Activated effector memory CD4-positive, alpha-beta T cell treated with Interleukin-2 at 50 U/mL for 16 hours (primary cell): ENCODE results near the gene RAD51D.
A peak's percentile ranks its signal among the peaks of the same experiment; 100 is the strongest.

Experiments used
- DNase-seq: peaks from one replicate; pipeline ENCODE4 v3.0.0-alpha.2; 2020

Gene RAD51D

DNA sequence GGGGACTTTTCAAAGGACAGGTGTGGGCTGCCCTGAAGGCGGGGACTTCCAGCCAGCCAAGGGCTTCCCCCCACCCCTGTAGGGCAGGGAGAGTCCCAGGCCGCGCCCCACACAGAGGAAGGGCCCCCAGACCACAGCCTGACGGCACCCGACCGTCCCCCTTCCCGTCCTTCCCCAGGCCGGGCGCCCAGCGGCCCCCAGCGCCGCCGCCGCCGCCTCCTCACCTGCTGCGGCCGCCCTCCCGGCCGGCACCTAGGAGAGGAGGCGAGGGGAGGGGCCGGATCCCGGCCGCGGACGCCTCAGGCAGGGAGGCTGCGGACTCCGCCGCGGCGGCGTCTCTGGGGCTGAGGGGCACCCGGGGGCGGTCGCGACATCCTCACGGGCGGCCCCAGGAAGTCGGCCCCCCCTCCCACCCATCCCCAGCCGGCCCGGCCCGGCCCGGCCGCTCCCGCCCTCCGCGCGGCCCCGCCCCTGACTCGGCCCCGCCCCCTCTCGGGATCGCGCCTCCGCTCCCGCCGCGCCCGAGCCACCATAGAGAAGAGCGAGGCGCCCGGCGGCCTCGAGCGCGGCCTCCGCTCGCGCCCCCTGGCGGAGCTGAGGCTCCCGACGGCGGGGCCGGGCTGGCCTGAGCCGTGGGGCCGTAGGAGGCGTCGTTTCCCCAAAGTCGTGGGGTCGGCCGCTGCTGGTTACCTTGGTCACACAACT lies 30.6 kb downstream of the RAD51D start:
- DNase-seq: peak; percentile 88

DNA sequence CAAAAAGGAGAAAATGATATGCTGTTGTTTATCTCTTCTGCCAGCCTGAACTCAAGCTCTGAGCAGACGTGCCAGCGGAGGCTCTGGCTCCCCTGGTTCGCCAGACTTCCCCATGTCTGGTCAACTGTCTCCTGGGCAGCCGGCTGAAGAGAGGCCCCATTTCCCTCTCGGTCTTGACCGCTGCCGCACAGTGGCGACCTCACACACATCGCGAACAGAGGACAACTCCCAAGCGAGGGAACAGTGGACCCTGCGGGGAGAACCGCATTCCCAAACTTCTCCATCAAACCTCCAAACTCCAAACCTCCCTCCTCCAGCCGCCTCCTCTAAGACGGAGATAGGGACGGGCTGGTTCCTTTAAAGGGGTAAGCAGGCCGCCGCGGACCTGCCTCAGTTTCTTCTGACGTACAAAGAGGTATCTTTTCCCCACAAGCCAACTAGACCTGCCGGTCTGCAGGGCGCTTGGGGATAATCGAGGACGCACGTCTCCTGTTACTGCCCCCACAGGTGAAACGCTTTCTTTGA lies 31.2 kb downstream of the RAD51D start:
- peak; percentile 6 for DNase-seq

DNA sequence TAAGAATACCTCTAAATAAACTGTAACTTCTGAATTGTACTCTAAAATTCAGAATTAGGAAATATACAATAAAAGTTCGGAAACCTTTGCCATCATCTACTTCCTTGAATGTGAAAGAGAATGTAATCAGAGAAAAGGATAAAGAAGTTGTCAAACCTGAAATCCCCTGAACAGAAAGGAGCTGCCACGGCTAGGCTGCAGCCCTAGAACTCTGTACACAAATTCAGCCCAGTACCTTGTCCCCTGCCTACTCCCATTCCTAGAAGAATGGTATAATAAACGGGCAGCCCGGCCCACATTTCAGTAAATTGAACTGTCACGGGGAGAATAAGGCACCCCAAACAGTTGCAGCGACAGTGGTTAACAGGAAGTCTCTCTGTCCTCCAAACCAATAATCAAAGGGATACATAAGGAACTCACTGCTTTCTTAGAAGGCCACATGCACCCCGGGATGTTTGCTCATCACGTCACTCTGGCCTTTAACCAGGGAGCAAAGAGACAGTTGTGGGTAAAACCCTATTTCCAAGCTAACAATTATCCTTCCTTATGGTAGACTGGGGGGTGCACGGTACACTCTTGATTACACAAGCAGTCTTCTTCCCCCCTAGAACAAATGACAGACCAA lies 31.8 kb downstream of the RAD51D start:
- DNase-seq: peak; percentile 23

DNA sequence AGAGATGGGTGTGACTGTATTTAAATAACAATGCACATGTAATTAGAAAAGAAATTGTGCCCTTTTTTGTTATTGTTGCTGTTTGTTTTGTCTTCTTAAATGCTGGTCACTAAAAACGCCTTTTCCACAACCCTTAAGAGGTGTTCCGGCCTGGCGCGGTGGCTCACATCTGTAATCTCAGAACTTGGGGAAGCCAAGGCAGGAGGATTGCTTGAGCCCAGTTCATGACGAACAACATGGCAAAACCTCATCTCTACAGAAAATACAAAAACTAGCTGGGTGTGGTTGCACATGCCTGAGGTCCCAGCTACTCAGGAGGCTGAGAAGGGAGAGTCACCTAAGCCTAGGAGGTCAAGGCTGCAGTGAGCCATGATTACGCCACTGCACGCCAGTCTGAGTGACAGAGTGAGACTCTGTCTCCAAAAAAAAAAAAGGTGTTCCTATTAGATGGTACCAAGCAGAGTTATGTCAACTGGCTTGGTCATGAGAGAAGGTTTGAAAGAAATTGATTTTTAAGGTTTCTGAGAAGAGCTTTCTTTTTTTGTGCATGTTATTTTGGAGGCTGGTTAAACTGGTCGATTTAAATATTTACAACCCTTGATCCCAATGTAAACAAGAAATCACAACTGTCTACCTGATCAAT lies 32.6 kb downstream of the RAD51D start:
- DNase-seq: peak; percentile 8

DNA sequence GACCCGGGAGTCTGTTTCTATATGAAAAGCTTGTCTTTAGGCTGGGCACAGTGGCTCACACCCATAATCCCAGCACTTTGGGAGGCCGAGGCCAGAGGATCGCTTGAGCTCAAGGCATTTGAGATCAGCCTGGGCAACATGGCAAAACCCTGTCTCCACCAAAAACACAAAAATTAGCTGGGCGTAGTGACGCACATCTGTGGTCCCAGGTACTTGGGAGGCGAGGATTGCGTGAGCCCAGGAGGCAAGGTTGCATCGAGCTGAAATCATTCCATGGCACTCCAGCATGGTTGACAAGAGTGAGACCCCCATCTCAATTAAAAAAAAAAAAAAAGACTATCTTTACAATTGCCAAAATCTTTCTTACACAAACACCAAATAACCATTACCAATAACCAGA lies 33.5 kb downstream of the RAD51D start:
- no peak for DNase-seq

DNA sequence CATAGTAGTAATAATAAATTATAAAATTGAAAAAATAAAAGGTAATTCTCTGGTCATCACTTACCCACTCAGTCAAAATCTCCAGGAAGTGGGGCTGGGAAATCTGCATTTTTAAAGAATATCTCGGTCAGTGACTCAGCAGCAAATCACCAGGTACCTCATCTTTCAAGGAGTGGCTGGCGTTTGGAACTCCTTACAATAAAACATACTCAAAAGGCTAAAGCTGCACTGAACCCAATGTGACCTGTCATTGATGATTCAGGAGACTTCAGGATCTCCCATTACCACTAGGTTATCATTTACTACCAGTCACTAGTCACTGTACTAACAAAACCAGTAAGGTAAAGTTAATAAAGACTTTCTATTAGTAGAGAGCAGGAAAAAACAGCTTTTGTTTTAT lies 34.7 kb downstream of the RAD51D start:
- no peak for DNase-seq

DNA sequence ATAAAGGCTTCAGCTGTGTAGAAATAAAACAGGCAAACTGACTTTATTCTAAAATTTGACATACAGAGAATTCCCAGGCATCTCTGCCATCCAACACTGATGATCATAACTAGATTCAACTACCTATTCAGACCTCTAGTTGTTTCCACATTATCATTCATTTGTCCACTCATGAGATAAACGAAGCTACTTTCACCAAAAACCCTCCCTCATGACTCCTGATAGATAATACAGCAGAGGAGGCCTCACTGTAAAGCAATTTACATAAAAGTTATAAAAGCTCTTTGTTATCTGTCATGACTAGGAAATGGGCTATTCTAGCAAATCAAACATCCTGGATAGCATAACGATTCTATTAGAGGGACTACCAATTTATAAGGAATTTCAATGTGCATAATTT lies 36.6 kb downstream of the RAD51D start:
- DNase-seq: no peak

DNA sequence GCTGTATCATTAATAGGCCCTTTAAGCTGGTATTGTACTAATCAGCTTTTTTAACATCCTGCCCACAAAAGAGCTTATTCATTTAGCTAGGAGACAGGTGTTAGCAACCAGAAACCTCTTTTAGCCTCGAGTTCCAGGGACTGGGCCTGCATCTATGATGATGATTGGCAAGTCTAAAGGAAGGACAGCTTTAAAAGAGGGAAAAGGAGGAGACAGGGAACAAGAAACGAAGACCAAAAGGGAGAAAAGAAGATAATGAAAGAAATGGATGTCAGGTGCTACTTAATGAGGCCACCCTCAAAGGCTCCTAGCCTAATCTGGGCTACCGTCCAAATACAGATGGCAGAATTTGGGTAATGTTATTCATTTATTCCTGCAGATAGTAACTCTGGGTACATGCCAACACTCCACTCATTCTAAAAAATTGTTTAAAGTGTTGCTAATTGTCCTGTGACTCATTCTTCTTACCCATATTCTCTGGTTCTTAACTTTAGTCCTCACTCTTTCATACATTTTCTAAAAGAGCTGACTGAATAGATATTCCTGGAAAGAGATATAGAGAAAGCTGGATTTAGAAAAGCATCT lies 37.5 kb downstream of the RAD51D start:
- no peak for DNase-seq

DNA sequence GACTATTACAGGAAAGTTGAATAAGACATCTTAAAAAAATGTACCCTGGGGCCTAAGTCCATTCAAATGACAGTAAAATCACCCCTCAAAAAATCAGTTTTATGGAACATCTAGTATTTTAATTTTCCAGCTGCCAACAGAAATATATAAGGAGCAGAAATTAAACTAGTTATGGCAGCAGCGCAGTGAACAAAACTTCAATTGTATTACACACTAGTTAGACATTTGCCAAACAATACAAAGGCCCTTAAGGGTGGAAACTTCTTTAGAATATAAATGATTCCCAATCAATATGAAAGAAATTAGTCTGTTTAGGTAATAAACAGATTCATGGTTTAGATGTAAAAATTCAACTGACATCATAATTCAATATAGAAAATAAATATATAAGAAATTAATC lies 38.0 kb downstream of the RAD51D start:
- DNase-seq: no peak

DNA sequence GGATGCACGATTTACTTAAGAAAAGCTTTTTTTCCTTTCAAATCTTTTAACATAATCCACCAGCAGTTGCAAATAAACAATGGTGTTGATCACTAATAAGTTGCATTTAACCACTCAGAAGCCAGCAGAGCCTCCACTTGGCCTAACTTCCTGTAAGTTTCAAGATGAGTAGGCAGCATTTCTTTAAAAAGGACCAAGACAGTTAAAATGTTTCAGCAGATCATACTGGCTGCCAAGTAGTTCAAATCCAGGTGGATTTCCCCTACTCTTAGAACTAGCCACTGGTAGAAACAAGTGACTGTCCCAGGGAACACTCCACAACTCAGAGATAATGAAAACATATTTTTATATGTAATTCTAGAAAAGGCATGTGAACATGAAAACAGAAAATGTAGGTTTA lies 39.1 kb downstream of the RAD51D start:
- no peak for DNase-seq

DNA sequence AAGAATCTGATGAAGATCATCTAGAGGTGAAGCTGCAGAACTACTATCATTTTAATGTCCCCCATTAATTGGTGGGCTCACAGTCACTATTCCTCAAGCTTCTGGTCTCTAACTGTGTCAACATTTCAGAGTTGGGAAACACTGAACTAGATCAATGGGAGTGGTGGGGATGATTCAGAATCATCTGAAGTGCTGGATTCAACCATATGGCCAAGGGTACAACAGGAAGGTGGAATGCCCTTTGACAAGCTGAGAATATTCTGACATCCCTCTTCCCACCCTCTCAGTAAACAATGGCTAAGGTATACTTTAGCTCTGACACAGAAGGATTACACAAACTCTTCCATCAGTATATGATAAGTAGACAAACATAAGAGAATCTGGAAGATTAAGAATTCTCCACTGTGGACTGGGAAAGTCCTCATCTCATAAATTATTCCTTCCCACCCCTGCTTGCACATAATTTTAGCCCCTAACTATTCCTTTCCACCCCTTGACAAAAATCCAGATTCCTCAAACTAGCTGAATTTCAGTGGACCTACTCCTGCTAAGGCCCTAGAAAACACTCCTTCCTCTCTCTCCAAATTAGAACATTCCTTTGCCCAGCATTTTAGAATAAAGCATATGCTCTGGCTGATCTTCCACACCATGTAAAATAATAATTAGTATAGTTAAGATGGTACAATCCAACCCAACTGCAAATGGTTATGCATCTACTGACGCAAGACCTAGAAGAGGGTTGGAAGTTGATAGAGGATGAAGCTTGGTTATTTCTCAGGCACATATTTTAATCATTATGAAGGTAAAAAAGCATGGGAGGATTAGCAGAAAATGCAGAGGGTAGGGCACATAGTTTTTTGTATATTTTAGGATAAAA lies 39.9 kb downstream of the RAD51D start:
- no peak for DNase-seq

DNA sequence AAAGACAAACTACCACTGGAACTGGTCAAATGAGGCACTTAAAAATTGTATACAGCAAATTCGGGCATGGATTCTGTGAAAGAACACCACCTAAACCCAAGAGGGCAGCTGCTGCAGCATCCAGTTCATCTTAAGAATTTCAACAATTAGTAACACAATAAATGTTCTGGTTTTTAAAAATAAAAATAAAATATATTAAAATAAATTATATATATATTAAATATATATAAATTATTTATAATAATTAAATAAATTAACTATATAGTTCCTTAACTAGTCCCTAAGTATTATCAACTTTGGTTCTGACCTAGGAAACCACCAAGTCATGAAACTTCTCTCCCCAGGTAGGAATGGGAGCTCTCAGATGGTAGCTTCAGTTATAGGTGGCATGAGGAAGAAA lies 42.8 kb downstream of the RAD51D start:
- DNase-seq: no peak

DNA sequence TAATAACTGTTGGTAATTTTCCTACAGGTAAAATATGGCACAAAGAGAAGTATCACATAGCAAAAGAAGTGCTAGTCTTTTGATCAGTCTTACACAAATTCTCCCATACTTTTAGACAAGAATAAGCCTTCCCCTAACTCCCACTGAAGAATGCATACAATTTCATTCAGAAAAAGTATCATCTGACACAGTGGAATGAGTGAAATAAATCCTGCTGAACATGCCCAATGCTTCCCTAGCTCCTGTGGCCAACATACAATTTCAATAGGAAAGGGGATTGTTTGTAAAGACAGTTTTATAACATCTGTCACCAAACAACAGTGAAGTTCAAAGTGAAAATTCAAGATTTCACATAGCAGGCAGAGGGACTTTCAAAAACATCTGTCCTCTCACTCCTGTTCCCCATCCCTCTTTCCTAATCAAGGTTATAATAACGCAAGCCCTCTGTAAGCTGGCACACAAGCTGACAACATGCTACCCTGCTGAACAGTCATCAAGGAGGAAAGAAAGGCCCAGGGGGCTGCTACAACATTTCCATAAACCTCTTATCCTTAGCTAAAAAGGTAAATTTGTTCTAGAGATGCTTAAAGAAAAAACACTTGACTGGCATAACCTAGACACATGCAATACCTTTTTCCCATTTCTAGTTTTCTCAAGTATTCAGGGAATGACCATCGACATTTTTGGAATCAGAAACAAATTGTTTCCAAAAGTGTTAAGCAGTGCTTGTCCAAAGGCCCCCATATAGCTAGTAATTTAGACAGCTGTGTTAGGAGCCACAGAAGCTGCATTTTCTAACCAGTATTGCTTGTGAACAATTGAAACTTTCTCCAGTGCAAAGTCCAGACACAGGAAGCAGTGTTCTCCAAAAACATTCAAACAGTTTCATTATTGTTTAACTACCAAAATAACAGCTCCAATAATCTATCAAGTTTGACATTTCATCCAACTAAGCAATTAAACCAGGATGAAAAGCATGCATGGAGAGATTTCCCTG lies 44.7 kb downstream of the RAD51D start:
- DNase-seq: no peak

DNA sequence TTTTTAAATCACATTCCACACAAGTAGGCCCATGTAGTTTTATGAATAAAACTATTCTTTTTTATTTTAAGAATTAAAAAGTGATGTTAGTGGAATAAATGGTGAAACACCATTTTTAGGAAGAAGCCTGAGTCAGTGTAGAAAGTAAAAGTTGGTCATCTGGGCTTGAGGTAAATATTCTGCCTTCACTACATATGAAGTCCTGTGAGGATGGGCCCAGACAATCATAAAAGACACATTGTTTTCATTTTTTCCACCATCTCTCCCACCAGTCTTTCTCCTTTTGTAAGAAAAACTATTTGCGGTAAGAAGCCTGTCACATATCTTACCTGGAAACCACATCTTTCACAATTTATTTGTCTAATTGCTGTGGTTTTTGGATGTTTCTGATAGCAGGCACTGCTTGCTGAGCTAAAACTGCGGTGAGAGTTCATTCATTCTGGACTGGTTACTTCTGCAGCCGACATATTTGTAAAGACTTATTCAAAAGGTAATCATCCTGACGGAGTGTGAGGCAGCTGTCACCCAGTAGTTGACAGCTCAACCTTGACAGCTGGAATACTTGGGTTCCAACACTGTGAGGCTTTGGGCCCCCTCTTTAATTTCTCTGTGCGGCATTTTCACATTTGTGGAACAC lies 45.6 kb downstream of the RAD51D start:
- no peak for DNase-seq

DNA sequence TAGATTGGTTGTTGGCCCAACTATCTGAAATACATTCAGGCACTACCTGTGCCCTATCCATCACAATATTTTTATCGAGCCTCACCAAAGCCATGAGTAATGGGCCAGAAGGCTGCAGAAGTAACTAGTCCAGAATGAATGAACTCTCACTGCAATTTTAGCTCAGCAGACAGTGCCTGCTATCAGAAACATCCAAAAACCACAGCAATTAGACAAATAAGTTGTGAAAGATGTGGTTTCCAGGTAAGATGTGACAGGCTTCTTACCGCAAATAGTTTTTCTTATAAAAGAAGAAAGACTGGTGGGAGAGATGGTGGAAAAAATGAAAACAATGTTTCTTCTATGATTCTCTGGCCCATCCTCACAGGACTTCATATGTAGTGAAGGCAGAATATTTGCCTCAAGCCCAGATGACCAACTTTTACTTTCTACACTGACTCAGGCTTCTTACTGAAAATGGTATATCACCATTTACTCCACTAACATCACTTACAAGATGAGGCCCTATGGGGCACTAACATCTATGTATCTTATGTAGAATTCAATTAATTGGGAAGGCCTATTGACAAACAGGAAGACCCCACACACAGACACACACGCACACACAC lies 46.4 kb downstream of the RAD51D start:
- DNase-seq: no peak

DNA sequence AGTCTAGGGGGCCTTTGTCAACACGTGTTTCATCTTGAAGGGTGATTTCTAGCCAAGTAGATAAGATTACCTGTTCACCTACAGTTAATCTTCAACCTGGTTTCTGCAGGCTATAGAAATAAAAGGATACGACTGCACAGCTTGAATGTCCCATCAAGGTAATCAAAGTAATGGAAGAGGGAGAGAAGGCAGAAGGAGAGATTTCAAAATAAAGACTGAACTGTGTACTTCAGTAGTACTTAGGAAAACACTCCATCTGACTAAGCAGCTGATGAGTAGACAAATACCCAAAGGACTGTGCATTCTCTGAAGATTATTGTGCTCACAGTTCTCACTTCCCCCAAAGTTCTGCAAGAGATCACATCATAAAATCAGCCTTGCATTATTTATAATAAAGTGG lies 50.3 kb downstream of the RAD51D start:
- no peak for DNase-seq

DNA sequence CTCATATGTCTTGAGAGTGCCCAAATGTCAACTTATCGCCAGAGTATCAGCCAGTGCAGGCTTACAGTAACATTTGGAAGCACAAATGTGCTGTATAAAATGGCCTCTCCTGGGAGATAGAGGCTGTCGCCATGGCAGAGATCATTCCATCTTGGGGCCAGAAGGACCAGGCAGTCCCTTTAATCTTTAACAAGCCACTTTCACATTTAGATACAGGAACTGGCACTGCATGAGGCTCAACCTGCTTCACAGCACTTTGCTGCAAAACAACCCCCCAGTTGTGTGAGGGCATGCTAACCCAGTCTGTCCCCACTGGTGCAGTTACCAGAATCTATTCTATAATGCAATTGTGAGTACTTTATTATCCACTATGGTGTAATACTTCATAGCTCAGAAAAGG lies 51.4 kb downstream of the RAD51D start:
- DNase-seq: no peak

DNA sequence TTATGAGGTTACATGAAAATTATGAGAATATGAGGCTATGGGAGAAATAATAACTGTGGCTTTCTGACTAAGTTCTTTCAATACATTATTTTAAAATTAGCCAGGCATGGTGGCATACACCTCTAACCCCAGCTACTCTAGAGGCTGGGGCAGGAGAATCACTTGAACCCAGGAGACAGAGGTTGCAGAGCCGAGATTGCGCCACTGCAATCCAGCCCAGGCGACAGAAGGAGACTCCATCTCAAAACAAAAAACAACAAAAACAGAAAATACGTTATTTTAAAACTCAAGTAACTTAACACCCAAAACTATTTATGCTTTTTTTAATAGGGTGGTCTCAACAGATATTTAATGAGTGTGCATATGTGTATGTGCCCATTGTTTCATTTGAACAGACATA lies 53.8 kb downstream of the RAD51D start:
- DNase-seq: no peak

DNA sequence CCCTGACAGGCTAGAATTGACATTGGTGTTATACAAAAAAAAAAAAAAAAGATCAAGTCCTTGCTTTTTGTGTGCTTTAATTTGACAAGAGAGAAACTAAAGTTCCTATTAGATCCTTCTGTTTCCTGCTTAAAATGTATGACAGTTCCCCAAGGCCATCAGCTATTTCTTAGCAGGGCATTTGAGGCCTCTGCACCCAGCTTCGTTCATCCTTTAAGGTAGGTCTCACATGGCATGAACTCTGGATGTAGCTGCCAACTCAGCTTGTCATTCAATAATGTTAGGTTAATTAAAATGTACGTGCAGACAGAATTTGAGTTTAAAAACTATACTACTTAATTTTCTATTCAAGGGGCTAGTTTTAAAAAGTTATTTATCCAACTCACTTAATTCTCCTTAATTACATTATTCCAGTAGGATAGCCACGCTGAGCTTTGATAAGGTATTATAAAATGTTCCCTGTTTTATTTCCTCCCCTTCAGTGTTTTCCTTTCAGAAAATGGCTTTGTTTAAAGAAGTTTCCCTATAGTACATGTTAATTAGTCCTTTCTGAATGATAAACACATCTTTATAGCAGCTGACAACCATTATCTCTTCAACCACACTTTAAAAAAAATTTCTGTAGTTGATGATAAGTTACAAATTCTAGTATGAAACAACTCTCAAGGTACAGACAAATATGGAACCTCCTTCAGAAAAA lies 55.0 kb downstream of the RAD51D start:
- no peak for DNase-seq
